GM19043 (cell line): ENCODE results near the gene SLC35F2.
"Not testable (repeated sequence)": the region's sequence is repeated elsewhere in the genome, so short reads cannot be mapped to it uniquely, and the experiment has no call there.

Experiments
- ATAC-seq: cut with Tn5 transposase; IDR thresholded peaks from one replicate; pipeline ENCODE4 v1.9.1; 2021; ENCODE audit warnings: low read depth; ENCODE audit not compliant: unreplicated experiment

The SLC35F2 gene

GRCh38 chr11:107858217-107859070, at the start of gene SLC35F2:
TSS of gene SLC35F2 (minus strand) at chr11:107858787. CDS start at chr11:107858767, 20 bp downstream.
- peak; percentile 86 for ATAC-seq

GRCh38 chr11:107908211-107908610, 49.6 kb upstream of the SLC35F2 start:
- ATAC-seq, result no peak

- ATAC-seq, result peak; percentile 68
These were observed 39.7 kb upstream of the SLC35F2 start for GRCh38 chr11:107898270-107898669.

- no peak for ATAC-seq
These were observed 23.7 kb upstream of the SLC35F2 start for GRCh38 chr11:107882095-107882820.

DNA sequence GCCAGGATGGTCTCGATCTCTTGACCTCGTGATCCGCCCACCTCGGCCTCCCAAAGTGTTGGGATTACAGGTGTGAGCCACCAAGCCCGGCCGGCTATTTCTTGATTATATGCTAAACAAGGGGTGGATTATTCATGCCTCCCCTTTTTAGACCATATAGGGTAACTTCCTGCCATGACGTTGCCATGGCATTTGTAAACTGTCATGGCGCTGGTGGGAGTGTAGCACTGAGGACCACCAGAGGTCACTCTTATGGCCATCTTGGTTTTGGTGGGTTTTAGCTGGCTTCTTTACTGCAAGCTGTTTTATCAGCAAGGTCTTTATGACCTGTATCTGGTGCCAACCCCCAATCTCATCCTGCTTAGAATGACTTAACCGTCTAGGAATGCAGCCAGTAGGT, 22.9 kb upstream of the SLC35F2 start:
- not testable (repeated sequence) for ATAC-seq

DNA sequence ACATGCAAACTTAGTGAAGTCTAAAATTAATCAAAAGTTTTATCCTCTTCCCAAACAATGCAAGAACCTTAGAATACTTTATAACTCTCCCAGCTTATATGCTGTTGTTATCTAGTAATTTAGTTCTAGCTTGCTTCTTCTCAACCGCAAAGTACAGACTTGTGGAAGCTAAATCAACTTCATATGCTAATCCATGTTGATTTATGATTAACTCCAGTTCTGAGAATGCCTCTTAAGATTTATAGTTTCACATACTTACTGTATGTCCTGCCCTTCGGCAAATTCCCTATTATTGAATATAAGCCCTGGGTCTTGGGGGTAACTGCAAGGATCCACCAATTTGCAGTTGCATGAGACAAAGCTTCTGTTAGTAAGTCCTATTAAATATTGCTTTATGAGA, 17.6 kb upstream of the SLC35F2 start:
- ATAC-seq, result no peak

GRCh38 chr11:107864591-107864990, 6.0 kb upstream of the SLC35F2 start:
- no peak for ATAC-seq

DNA sequence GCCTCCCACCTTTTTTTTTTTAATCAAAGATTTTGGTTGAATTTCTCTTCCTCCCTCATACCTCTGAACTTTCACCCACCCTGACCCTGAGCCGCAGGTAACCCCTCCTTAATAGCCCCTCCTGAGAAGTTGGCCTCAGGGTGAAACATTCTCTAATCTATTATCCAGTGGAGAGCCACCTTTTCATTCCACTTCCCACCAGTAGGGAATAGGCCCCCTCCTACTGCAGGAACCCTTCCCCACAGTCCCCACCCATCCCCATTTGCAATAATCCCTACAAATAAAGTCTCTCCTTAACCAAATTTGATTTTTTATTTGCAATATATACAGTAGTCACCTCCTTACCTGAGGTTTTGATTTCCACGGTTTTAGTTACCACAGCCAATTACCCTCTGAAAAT, 2.1 kb upstream of the SLC35F2 start:
- ATAC-seq, result no peak

GRCh38 chr11:107860240-107860620, 1.6 kb upstream of the SLC35F2 start:
- ATAC-seq, result not testable (repeated sequence)

DNA sequence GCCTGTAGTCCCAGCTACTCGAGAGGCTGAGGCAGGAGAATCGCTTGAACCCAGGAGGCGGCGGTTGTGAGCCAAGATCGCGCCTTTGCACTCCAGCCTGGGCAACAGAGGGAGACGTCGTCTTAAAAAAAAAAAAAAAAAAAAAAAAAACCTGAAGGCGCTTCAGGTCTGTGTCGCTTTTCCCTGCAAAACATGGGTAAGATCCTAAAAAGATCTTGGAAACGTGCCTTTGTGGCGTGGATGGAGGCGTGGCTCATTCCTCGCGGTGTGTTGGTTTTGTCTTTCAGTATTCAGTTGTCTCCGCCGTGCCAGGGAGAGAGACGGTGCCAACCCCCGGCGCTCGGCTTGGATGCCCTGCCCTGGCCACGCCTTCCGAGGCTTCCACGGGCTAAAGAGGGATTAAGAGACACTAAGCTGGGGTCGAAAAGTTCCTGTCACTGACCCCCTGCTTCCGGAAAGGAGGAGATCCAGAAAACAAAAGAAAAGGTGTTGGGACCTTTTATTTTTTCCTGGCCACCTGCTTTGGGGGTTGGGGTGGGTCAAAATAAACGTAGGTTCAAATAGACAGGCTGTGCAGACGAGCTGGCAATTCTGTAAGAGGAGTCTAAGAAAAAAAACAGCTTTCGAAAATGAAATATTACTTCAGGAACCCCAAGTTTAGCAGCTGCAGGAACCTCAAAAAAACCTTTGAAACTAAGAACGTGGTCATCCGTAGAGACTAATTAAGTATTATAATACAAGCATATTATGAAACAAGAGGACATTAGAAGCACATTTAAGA, 1.1 kb upstream of the SLC35F2 start:
- ATAC-seq, result no peak

GRCh38 chr11:107857550-107858216, 904 bp downstream of the SLC35F2 start:
- ATAC-seq, result peak; percentile 4

GRCh38 chr11:107856981-107857517, 1.5 kb downstream of the SLC35F2 start:
- ATAC-seq, result no peak

GRCh38 chr11:107856180-107856980, 2.2 kb downstream of the SLC35F2 start:
- ATAC-seq, result no peak

GRCh38 chr11:107853070-107853469, 5.5 kb downstream of the SLC35F2 start:
- no peak for ATAC-seq

- no peak for ATAC-seq
These were observed 6.8 kb downstream of the SLC35F2 start for GRCh38 chr11:107851704-107852310.

DNA sequence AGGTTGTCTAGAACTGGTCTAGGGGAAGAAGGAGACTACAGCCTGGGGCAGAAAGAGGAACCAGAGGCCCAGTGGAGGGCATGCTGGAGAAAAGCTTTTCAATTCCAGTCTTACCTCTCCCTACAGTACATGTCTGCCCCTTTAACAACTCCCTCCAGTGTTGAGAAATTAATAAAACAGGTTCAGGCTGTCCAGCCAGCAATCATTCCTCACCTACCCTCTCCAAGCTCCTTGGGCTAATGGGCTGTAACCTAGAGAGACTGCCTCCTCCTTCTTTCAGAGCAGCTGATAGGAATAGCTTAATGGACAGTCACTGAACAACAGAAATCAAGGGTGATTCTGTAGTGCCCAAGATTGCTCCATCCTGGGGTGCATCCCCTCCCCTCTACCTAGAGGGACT, 8.8 kb downstream of the SLC35F2 start:
- ATAC-seq, result no peak

- ATAC-seq, result no peak
These were observed 10.2 kb downstream of the SLC35F2 start for GRCh38 chr11:107848345-107848744.

DNA sequence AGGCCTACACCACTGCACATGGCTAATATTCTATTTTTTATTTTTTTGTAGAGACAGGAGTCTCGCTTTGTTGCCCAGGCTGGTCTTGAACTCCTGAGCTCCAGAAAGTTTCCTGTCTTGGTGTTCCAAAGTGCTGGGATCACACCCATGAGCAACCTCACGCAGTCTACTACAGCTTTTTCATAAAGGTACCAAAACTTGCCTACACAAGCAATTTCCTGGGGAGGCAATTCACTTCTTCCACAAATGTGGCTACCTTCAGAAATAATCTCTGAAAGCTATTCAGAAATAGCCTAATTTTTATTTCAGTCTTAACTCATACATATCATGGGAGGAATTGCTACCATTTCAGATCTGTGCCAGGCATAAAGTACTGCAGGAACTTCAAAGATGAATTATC, 11.4 kb downstream of the SLC35F2 start:
- ATAC-seq, result no peak

DNA sequence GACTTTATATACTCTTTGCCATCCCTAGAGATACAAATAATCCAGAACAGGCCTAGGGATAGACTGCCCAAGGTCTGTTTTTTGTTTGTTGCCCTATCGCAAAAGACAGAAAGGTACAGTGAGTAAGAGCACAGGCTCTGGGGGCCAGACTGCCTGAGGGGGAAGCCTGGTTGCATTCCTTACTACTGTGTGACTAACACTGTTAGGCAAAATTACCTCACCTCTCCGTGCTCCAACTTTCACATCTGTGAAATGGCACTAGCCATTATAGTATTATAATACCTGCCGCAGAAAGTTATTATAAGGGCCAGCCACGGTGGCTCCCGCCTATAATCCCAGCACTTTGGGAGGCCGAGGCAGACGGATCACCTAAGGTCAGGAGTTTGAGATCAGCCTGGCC, 14.5 kb downstream of the SLC35F2 start:
- no peak for ATAC-seq
